ENCODE data around the gene NDUFAF8.

GRCh38 chr17:81208651-81209050 is 30.5 kb upstream of the NDUFAF8 start:
- TF ChIP-seq CTCF (conservative IDR thresholded peaks at IDR 0.05; ENCODE audit: low read depth, low read length) (no peak), EZH2 (IDR thresholded peaks at IDR 0.05; ENCODE audit: borderline replicate concordance, low read depth, low read length, poor library complexity, severe bottlenecking) (no peak)
